Stomach smooth muscle (tissue), 2 donors: ENCODE measurements around the gene CYP4F8.

ENCODE experiments used
- H3K27ac ChIP-seq: one replicate; pipeline ENCODE4 v1.7.0; 2013; ENCODE audit warnings: mild to moderate bottlenecking, low read length, inconsistent platforms
- H3K27me3 ChIP-seq, 2 donors: one replicate each; pipeline ENCODE4 v1.7.0; 2013; ENCODE audit warnings: low read length in 2 of 2; ENCODE audit not compliant: insufficient read depth in 2 of 2, control insufficient read depth in 1 of 2
- H3K36me3 ChIP-seq, 2 donors: one replicate each; pipeline ENCODE4 v1.7.0; 2013; ENCODE audit warnings: low read length in 2 of 2; ENCODE audit not compliant: control insufficient read depth in 2 of 2, insufficient read depth in 2 of 2
- H3K4me1 ChIP-seq: one replicate; pipeline ENCODE4 v1.7.0; 2013; ENCODE audit warnings: low read length; ENCODE audit not compliant: control insufficient read depth, insufficient read depth
- H3K4me3 ChIP-seq, 2 donors: one replicate each; pipeline ENCODE4 v1.7.0; 2013; ENCODE audit warnings: low read length in 2 of 2
- H3K9ac ChIP-seq, 2 donors: one replicate each; pipeline ENCODE4 v1.7.0; 2013; ENCODE audit warnings: low read length in 2 of 2, mild to moderate bottlenecking in 1 of 2
- H3K9me3 ChIP-seq, 2 donors: one replicate each; pipeline ENCODE4 v1.7.0; 2013; ENCODE audit warnings: low read length in 2 of 2; ENCODE audit not compliant: control insufficient read depth in 2 of 2
- donor health status: healthy.
- donor health status: Pancreatic carcinoma.

The CYP4F8 gene

DNA sequence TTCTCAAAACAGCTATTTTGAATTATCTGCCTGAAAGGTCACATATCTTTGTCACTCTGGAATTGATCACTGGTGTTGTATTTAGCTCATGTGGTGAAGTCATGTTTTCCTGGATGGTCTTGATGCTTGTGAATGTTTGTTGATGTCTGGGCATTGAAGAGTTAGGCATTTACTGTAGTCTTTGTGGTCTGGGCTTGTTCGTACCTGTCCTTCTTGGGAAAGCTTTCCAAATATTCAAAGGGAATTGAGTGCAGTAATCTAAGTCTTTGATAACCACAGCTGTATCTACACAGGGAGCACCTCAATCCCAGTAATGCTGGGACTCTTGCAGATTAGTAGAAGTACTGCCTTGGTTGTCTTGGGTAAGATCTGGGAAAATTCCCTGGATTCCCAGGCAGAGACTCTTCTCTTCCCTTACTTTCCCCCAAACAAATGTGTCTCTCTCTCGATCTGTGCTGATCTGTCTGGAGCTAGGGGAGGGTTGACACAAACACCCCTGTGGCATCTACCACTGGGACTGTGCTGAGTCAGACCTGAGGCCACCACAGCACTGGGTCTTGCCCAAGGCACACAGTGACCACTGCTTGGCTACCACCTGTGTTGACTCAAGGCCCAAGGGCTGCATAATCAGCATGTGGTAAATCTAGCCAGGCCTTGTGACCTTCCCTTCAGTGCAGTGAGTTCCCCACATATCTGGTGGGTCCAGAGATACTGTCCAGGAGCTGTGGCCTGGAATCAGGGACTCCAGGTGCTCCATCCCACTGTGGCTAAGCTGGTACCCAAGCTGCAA is 20.2 kb downstream of the CYP4F8 start:
- Histone ChIP-seq H3K9ac (no peak overlapping the region), H3K27ac (no peak overlapping the region), H3K4me3 (no peak overlapping the region), H3K36me3 (no peaks in the 10 kb centered on the region), H3K4me1 (no peaks in the 10 kb centered on the region), H3K9me3 (no peaks in the 10 kb centered on the region), H3K27me3 (peaks cover 7 to 8% of the 10 kb centered on the region in 2 donors)

GRCh38 chr19:15636026-15636425 is 21.0 kb downstream of the CYP4F8 start:
- Histone ChIP-seq H3K4me3 (no peak overlapping the region), H3K27me3 (peaks cover 4 to 8% of the 10 kb centered on the region in 2 donors), H3K9me3 (no peaks in the 10 kb centered on the region), H3K4me1 (peaks cover under 1% of the 10 kb centered on the region), H3K9ac (no peak overlapping the region), H3K27ac (no peak overlapping the region), H3K36me3 (no peaks in the 10 kb centered on the region)

- H3K27ac ChIP-seq: no peak overlapping the region
- H3K36me3 ChIP-seq: no peaks in the 10 kb centered on the region
- H3K9me3 ChIP-seq: no peaks in the 10 kb centered on the region
- H3K4me1 ChIP-seq: peaks cover 4% of the 10 kb centered on the region
- no peak overlapping the region for H3K4me3 ChIP-seq
- no peak overlapping the region for H3K9ac ChIP-seq
- peaks cover 3 to 4% of the 10 kb centered on the region in 2 donors for H3K27me3 ChIP-seq
These were observed 24.6 kb downstream of the CYP4F8 start for GRCh38 chr19:15639596-15639995.

DNA sequence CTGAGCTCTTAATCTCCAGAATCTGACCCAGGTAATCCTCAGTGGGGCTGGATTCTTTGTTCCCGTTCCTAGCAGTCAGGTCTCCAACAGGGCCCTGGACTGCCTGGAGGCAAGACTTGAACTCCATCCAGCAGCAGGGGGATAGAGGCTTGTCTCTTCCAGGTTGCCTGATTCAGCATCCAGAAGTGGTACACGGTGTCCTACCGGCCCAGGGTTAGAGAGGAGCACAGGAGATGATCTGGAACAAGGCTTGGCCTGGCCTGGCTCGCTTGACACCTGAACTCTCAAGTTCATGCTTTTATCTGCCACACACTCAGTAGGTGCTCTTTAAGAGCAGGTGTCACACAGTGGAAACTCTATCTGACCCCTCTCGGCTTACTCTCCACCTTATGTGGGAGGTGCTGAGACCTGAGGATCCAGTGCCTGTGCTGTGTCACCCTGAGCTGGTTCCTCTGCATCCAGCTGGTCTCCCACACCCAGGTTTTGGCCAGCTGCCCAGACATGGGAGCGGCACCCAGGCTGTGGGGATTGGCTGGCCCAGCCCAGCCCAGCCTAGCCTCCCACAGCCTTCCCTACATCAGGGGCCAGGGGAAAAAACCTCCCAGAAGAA is 25.4 kb downstream of the CYP4F8 start, which contains the start of gene CYP4F3:
Gene CYP4F3, plus strand, starts transcription at position 604 of the 610 bp plus-strand sequence. CDS start 519 bp downstream, outside the sequence.
- Histone ChIP-seq H3K9me3 (no peaks in the 10 kb centered on the region), H3K36me3 (no peaks in the 10 kb centered on the region), H3K27me3 (peaks cover under 1 to 4% of the 10 kb centered on the region in 2 donors), H3K4me3 (no peak within 1 kb of the TSS), H3K27ac (no peak within 1 kb of the TSS), H3K9ac (no peak within 1 kb of the TSS), H3K4me1 (peaks cover 4% of the 10 kb centered on the region)

DNA sequence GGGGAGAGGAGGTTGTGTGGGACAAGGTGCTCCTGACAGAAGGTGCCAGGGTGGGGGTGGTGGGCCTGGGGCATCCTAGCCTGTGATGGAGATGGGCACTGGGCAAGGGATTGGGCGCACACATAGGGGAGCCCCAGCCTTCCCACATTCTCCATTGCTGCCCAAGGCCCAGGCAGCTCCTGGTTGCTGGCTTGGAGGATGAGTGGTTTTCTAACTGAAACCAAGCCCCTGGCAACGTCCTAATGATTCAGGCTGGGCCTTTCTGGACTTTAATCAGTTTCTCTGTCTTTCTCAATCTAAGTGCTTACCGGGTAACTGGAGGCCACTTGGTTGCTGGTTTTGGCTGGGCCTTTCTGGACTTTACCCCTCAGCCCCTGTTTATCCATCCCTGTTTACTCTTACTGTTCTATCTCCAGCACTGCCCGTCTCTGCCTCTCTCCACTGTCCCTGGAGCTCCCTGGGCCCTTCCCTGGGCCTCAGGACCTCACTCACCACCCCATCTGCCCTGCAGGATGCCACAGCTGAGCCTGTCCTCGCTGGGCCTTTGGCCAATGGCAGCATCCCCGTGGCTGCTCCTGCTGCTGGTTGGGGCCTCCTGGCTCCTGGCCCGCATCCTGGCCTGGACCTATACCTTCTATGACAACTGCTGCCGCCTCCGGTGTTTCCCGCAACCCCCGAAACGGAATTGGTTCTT is 26.0 kb downstream of the CYP4F8 start:
- Histone ChIP-seq H3K9ac (no peak overlapping the region), H3K9me3 (peaks cover 0 to 2% of the 10 kb centered on the region in 2 donors), H3K27me3 (peaks cover 0 to 1% of the 10 kb centered on the region in 2 donors), H3K4me1 (peaks cover 4% of the 10 kb centered on the region), H3K36me3 (no peaks in the 10 kb centered on the region), H3K27ac (no peak overlapping the region), H3K4me3 (no peak overlapping the region)

DNA sequence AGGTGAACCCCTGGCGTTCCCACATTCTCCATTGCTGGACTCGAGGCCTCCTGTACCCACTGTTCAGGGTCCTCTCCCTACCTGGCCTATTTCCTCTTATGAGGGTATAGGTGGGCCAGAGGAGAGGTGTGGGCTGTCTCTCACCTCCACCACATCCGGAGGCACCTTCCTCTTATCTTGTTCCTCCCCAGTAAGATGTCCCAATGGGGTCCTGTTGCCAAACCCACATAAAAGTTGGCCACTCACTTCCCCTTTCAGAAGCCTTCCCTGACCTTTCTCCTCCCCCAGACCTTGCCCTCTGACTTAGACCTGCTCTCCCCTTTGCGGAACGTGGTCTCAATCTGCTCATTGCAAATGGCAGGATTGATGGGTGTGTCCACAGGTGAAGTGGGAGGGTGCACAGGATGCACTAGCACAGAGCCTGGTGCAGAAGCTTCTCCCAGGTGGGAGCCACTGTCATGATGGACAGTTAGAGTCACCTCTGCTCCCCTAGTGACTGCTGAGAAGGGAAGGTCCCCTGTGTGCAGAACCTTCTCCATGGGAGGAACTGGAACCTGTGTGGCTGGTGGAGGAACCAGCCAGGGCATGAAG is 27.0 kb downstream of the CYP4F8 start:
- H3K9me3 ChIP-seq: peaks cover 0 to 2% of the 10 kb centered on the region in 2 donors
- no peak overlapping the region for H3K4me3 ChIP-seq
- H3K9ac ChIP-seq: no peak overlapping the region
- no peaks in the 10 kb centered on the region for H3K36me3 ChIP-seq
- H3K27me3 ChIP-seq: peaks cover 0 to 5% of the 10 kb centered on the region in 2 donors
- H3K27ac ChIP-seq: no peak overlapping the region
- peaks cover 4% of the 10 kb centered on the region for H3K4me1 ChIP-seq

GRCh38 chr19:15642807-15643206 is 27.8 kb downstream of the CYP4F8 start:
- peaks cover 0 to 2% of the 10 kb centered on the region in 2 donors for H3K9me3 ChIP-seq
- H3K4me3 ChIP-seq: no peak overlapping the region
- H3K27ac ChIP-seq: no peak overlapping the region
- peaks cover 0 to 5% of the 10 kb centered on the region in 2 donors for H3K27me3 ChIP-seq
- no peaks in the 10 kb centered on the region for H3K36me3 ChIP-seq
- H3K4me1 ChIP-seq: peaks cover 4% of the 10 kb centered on the region
- H3K9ac ChIP-seq: no peak overlapping the region

DNA sequence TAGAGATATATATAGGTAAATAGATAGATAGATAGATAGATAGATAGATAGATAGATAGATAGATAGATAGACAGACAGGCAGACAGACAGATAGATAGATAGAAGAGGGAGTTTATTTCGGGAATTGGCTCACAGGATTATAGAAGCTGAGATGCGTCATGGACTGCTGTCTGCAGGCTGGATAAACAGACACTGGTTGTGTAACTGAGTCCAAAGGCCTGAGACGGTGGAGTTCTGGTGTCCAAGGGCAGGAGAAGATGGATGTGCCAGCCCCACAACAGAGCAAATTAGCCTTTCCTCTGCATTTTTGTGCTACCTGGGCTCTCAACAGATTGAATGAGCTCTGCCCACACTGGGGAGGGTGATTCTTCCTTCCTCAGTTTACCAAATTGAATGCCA is 28.4 kb downstream of the CYP4F8 start:
- Histone ChIP-seq H3K4me3 (no peak overlapping the region), H3K27me3 (peaks cover 0 to 5% of the 10 kb centered on the region in 2 donors), H3K9ac (no peak overlapping the region), H3K36me3 (no peaks in the 10 kb centered on the region), H3K4me1 (peaks cover 4% of the 10 kb centered on the region), H3K27ac (no peak overlapping the region), H3K9me3 (peaks cover 0 to 2% of the 10 kb centered on the region in 2 donors)

DNA sequence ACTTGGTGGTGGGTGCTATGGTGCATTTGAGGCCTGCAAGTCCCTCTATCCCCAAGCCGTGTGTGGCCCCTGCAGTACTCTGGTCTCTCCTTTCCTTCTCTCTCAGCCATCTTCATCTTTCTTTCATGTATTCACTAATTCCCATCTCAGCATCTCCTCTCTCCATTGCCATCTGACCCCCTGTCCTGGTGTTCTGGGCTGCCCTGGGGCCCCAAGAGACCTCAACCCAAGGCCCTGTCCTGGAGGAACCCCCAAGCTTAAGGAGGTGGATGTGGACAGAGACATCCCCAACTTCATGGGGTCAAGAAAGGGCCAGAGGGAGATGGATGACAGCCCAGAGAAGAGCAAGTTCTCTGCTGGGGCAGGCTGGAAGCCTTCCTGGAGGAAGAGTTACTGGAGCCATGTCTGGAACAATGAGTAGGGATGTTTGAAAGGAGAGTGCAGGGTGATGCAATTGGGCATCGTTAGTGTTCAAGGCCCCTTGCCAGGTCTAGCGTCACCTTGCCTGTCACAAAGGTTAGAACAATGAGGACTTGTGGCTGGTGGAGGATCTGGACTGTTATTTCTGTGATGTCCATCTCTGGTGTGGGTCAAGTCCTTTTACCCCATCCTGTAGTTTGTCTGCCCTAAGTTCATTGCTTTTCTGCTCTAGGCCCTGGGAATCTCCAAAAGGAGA is 29.2 kb downstream of the CYP4F8 start:
- Histone ChIP-seq H3K9ac (no peak overlapping the region), H3K36me3 (no peaks in the 10 kb centered on the region)

GRCh38 chr19:15644816-15645215 is 29.8 kb downstream of the CYP4F8 start:
- Histone ChIP-seq H3K36me3 (no peaks in the 10 kb centered on the region), H3K4me1 (peaks cover 4% of the 10 kb centered on the region), H3K9ac (no peak overlapping the region), H3K9me3 (peaks cover 0 to 2% of the 10 kb centered on the region in 2 donors), H3K27me3 (peaks cover 0 to 5% of the 10 kb centered on the region in 2 donors), H3K27ac (no peak overlapping the region), H3K4me3 (no peak overlapping the region)

More for the DNA sequence above, 29.2 kb downstream of the CYP4F8 start:
- Histone ChIP-seq H3K9me3 (peaks cover 0 to 2% of the 10 kb centered on the region in 2 donors), H3K4me1 (peaks cover 4% of the 10 kb centered on the region), H3K27me3 (peaks cover 0 to 5% of the 10 kb centered on the region in 2 donors), H3K4me3 (no peak overlapping the region), H3K27ac (no peak overlapping the region)
